Left lung (tissue), 10 donors: ENCODE results near the gene WNT5A. TPM values are rescaled to one million over a fixed set of nuclear protein-coding genes. Genes with fewer than 3 reads are reported as not detected.

Source experiments
- ATAC-seq: fragments of 200-7000 bp; cut with Tn5 transposase; one replicate; pipeline ENCODE4 v1.9.1; 2020; ENCODE audit warnings: moderate library complexity
- DNase-seq, 4 donors: peaks; one replicate each; pipeline ENCODE4 v3.0.0-alpha.2; 2013 to 2020
- H3K27ac ChIP-seq, 2 donors: fragments of 200-600 bp; sonication (generic) in 1 of 2; one replicate each; pipeline versions ENCODE4 v1.5.0 to v1.8.0; 2020 to 2021
- H3K27me3 ChIP-seq, 2 donors: fragments of 200-600 bp; sonication (generic) in 1 of 2; one replicate each; pipeline versions ENCODE4 v1.5.0 to v1.8.0; 2020 to 2021
- H3K36me3 ChIP-seq, 2 donors: fragments of 200-600 bp; sonication (generic) in 1 of 2; one replicate each; pipeline versions ENCODE4 v1.5.0 to v1.8.0; 2020 to 2021
- H3K4me1 ChIP-seq, 2 donors: fragments of 200-600 bp; one replicate each; pipeline ENCODE4 v1.8.0; 2021
- H3K4me3 ChIP-seq, 2 donors: fragments of 200-600 bp; sonication (generic) in 1 of 2; one replicate each; pipeline versions ENCODE4 v1.5.0 to v1.8.0; 2020 to 2021; ENCODE audit warnings: mild to moderate bottlenecking in 1 of 2
- H3K9me3 ChIP-seq, 2 donors: fragments of 200-600 bp; sonication (generic) in 1 of 2; one replicate each; pipeline versions ENCODE4 v1.5.0 to v1.8.0; 2020 to 2021
- CTCF ChIP-seq, 2 donors: fragments of 200-600 bp; sonication (generic) in 1 of 2; IDR thresholded peaks; one replicate each; pipeline versions ENCODE4 v1.5.0 to v1.8.0; 2021; ENCODE audit warnings: antibody characterized with exemption in 2 of 2
- intact Hi-C, 2 donors: fragments of 100-400 bp; cut with DNase I; formaldehyde crosslinking; loops; one replicate each; pipeline versions ENCODE4 v1.11.2 to v1.14.2; 2022
- polyA plus RNA-seq, 6 donors: library from polyadenylated mRNA; unstranded; fragments of 120-200 nt; gene quantifications; one replicate each; pipeline ENCODE4 v1.2.1, GENCODE V29; 2013; ENCODE audit not compliant: insufficient read length in 6 of 6
- total RNA-seq, 2 donors: library from RNA; stranded (reverse); fragmentation: NEBNext Ultra II Directional; extraction: Animal tissue kit (Norgen Biotek cat#: 25700); gene quantifications; one replicate each; pipeline ENCODE4 v1.2.1, GENCODE V29; 2021
- donor health status: DM: no; HTN: yes; CAD: no.
- donor health status: DM: no; HTN: no; CAD: no.

WNT5A gene
- total and polyA plus RNA-seq, 8 donors, result 11.1 to 27.0 (median 19.2) TPM

- H3K27ac ChIP-seq, result no peak overlapping the region
- H3K9me3 ChIP-seq, result no peaks in the 10 kb centered on the region
- no peak for ATAC-seq
- DNase-seq, result no peak
- no peak for TF ChIP-seq CTCF (IDR thresholded peaks at IDR 0.05)
- no peaks in the 10 kb centered on the region for H3K4me1 ChIP-seq
- intact Hi-C loops, result no loop called here
- no peaks in the 10 kb centered on the region for H3K36me3 ChIP-seq
- no peak overlapping the region for H3K4me3 ChIP-seq
- peaks cover 0 to 12% of the 10 kb centered on the region in 2 donors for H3K27me3 ChIP-seq
Observed at GRCh38 chr3:55498520-55498919, 11.4 kb upstream of the WNT5A start.

- no peaks in the 10 kb centered on the region for H3K9me3 ChIP-seq
- DNase-seq, result no peak
- no peaks in the 10 kb centered on the region for H3K36me3 ChIP-seq
- H3K4me1 ChIP-seq, result no peaks in the 10 kb centered on the region
- intact Hi-C loops, result no loop called here
- TF ChIP-seq CTCF (IDR thresholded peaks at IDR 0.05), result no peak
- no peak overlapping the region for H3K4me3 ChIP-seq
- no peak overlapping the region for H3K27ac ChIP-seq
- peaks cover 0 to 25% of the 10 kb centered on the region in 2 donors for H3K27me3 ChIP-seq
- no peak for ATAC-seq
Observed at GRCh38 chr3:55497250-55497649, 10.1 kb upstream of the WNT5A start.

GRCh38 chr3:55494976-55495375 lies 7.9 kb upstream of the WNT5A start:
- DNase-seq (no peak), ATAC-seq (no peak)
- Histone ChIP-seq H3K9me3 (no peaks in the 10 kb centered on the region), H3K4me3 (no peak overlapping the region), H3K27ac (no peak overlapping the region), H3K27me3 (peaks cover 0 to 48% of the 10 kb centered on the region in 2 donors), H3K4me1 (no peaks in the 10 kb centered on the region), H3K36me3 (no peaks in the 10 kb centered on the region)
- intact Hi-C loops, result no loop called here
- no peak for TF ChIP-seq CTCF (IDR thresholded peaks at IDR 0.05)

- no peak for DNase-seq
- Histone ChIP-seq H3K36me3 (no peaks in the 10 kb centered on the region), H3K4me1 (peaks cover 4 to 8% of the 10 kb centered on the region in 2 donors), H3K27me3 (peaks cover 5 to 63% of the 10 kb centered on the region in 2 donors), H3K4me3 (no peak overlapping the region), H3K9me3 (no peaks in the 10 kb centered on the region), H3K27ac (no peak overlapping the region)
- ATAC-seq, result no peak
- intact Hi-C loops, result no loop called here
- no peak for TF ChIP-seq CTCF (IDR thresholded peaks at IDR 0.05)
Observed at GRCh38 chr3:55492976-55493375, 5.9 kb upstream of the WNT5A start.

- Histone ChIP-seq H3K9me3 (no peaks in the 10 kb centered on the region), H3K27me3 (peaks cover 5 to 79% of the 10 kb centered on the region in 2 donors), H3K4me3 (no peak overlapping the region), H3K36me3 (no peaks in the 10 kb centered on the region), H3K27ac (no peak overlapping the region), H3K4me1 (peaks cover 4 to 17% of the 10 kb centered on the region in 2 donors)
- no peak for ATAC-seq
- TF ChIP-seq CTCF (IDR thresholded peaks at IDR 0.05), result no peak
- DNase-seq, result no peak
- intact Hi-C loops, result no loop called here
Observed at GRCh38 chr3:55491296-55491816, 4.2 kb upstream of the WNT5A start.
